ENCODE results near the gene FAM184B. TPM values are rescaled to one million over a fixed set of nuclear protein-coding genes. Genes with fewer than 3 reads are reported as not detected.

FAM184B gene
- total RNA-seq, 1 experiment from 2014 or later = 0.07 TPM

DNA sequence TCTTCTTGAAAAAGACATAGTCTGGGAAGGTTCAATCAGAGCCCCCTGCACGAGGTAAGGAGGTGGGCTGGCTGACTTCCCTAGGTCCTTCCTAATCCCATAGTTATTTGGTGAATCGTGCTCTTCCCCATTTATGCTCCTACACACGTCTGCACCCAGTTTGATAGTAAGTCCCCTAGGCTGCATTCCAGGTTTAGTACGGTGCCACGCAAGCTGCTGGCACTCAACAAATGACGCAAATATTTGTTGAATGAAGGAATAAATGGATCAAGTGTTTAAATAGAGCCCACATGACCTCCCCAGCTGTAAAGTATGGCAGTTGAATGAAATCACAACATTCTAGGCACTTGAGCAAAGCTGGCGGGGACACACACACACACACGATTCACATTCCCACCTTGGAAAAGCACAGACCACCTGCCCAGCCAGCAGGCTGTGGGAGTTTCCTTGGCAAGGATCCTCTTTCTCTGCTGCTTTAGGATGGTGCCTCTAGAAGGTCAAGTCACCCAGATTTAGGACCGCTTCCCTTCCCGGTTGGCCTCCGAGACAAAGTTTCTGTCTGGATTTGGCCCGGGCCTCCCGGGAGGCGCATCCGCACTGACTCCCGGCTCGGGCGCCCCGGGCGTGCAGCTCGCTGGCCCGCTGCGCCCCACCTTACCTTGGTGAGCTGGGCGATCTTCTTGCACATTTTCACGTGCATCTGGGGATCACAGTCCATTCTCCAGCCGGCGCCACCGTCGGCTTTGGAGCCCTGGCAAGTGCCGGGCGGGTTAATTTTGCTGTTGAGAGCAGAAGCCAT is 721 bp downstream of the FAM184B start:
- POLR2A ChIA-PET = no interaction called here

More for the DNA sequence above, 721 bp downstream of the FAM184B start:
- no peaks in the 10 kb centered on the region for H3K79me2 ChIP-seq (ENCODE audit: insufficient read depth, low read length)
- TF ChIP-seq EGR1 (IDR thresholded peaks at IDR 0.05; ENCODE audit: low read depth) (no peak), CEBPB (IDR thresholded peaks at IDR 0.05; ENCODE audit: low read depth) (no peak), SP1 (IDR thresholded peaks at IDR 0.05; ENCODE audit: low read depth) (no peak), RAD21 (IDR thresholded peaks at IDR 0.05; ENCODE audit: low read depth) (no peak), JUND (IDR thresholded peaks at IDR 0.05) (no peak), ZFX (IDR thresholded peaks at IDR 0.05) (no peak), ELF1 (IDR thresholded peaks at IDR 0.05; ENCODE audit: borderline replicate concordance, low read depth) (no peak), ZNF274 (IDR thresholded peaks at IDR 0.05; ENCODE audit: low read depth, low read length) (no peak), POLR2AphosphoS5 (IDR thresholded peaks at IDR 0.05; ENCODE audit: low read depth, low read length) (no peak), TCF7L2 (IDR thresholded peaks at IDR 0.05; ENCODE audit: borderline replicate concordance, extremely low read depth, insufficient read depth, insufficient read length) (no peak), FOSL1 (IDR thresholded peaks at IDR 0.05; ENCODE audit: low read depth) (no peak), POLR2A (IDR thresholded peaks at IDR 0.05; ENCODE audit: borderline replicate concordance, extremely low read depth, insufficient read depth, insufficient read length) (no peak)
- TF ChIP-seq, protein P1, sequence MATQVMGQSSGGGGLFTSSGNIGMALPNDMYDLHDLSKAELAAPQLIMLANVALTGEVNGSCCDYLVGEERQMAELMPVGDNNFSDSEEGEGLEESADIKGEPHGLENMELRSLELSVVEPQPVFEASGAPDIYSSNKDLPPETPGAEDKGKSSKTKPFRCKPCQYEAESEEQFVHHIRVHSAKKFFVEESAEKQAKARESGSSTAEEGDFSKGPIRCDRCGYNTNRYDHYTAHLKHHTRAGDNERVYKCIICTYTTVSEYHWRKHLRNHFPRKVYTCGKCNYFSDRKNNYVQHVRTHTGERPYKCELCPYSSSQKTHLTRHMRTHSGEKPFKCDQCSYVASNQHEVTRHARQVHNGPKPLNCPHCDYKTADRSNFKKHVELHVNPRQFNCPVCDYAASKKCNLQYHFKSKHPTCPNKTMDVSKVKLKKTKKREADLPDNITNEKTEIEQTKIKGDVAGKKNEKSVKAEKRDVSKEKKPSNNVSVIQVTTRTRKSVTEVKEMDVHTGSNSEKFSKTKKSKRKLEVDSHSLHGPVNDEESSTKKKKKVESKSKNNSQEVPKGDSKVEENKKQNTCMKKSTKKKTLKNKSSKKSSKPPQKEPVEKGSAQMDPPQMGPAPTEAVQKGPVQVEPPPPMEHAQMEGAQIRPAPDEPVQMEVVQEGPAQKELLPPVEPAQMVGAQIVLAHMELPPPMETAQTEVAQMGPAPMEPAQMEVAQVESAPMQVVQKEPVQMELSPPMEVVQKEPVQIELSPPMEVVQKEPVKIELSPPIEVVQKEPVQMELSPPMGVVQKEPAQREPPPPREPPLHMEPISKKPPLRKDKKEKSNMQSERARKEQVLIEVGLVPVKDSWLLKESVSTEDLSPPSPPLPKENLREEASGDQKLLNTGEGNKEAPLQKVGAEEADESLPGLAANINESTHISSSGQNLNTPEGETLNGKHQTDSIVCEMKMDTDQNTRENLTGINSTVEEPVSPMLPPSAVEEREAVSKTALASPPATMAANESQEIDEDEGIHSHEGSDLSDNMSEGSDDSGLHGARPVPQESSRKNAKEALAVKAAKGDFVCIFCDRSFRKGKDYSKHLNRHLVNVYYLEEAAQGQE (IDR thresholded peaks at IDR 0.05; ENCODE audit: low read depth) = no peak
- no peak overlapping the region for H3K4me2 ChIP-seq (ENCODE audit: low read length)
- no peak overlapping the region for H3K9ac ChIP-seq (ENCODE audit: low read length)
- H3K27me3 ChIP-seq (ENCODE audit: insufficient read depth, low read length) = no peaks in the 10 kb centered on the region
- intact Hi-C loops (cut with micrococcal nuclease) = no loop called here
- ChIA-PET CTCF (no interaction called here), RAD21 (ENCODE audit: low non-redundant PET in 1 of 2, low total read pairs in 2 of 2, uncharacterized antibody in 2 of 2, unreplicated experiment in 2 of 2) (no interaction called here)
- H3K27ac ChIP-seq (ENCODE audit: low read depth, low read length) = no peak overlapping the region
- no TSS peak for BruUV-seq (replicated peaks)
- H3K9me2 ChIP-seq (ENCODE audit: insufficient read depth) = no peaks in the 10 kb centered on the region
- H3K9me3 ChIP-seq (ENCODE audit: control insufficient read depth in 1 of 2, insufficient read depth in 1 of 2, low read depth in 1 of 2, low read length in 2 of 2) = no peaks in the 10 kb centered on the region
- DNase-seq (ENCODE audit: low read depth, low spot score) = no peak
- ATAC-seq = no peak
- no peaks in the 10 kb centered on the region for H3K4me1 ChIP-seq (ENCODE audit: control insufficient read depth in 1 of 2, insufficient read depth in 2 of 2, low read length in 2 of 2)
- H4K20me1 ChIP-seq (ENCODE audit: insufficient read depth) = no peaks in the 10 kb centered on the region
- no peak overlapping the region for H2AFZ ChIP-seq (ENCODE audit: low read depth, low read length, poor library complexity, severe bottlenecking)
- no peaks in the 10 kb centered on the region for H3K36me3 ChIP-seq (ENCODE audit: control insufficient read depth in 1 of 2, insufficient read depth in 2 of 2, low read length in 2 of 2)
- H3K4me3 ChIP-seq (replicated peaks in 1 of 2; ENCODE audit: low read depth in 1 of 2, low read length in 2 of 2) = no peak overlapping the region

All from HCT116 (cell line).